ENCODE results near the gene ZNF598.

Gene ZNF598

DNA sequence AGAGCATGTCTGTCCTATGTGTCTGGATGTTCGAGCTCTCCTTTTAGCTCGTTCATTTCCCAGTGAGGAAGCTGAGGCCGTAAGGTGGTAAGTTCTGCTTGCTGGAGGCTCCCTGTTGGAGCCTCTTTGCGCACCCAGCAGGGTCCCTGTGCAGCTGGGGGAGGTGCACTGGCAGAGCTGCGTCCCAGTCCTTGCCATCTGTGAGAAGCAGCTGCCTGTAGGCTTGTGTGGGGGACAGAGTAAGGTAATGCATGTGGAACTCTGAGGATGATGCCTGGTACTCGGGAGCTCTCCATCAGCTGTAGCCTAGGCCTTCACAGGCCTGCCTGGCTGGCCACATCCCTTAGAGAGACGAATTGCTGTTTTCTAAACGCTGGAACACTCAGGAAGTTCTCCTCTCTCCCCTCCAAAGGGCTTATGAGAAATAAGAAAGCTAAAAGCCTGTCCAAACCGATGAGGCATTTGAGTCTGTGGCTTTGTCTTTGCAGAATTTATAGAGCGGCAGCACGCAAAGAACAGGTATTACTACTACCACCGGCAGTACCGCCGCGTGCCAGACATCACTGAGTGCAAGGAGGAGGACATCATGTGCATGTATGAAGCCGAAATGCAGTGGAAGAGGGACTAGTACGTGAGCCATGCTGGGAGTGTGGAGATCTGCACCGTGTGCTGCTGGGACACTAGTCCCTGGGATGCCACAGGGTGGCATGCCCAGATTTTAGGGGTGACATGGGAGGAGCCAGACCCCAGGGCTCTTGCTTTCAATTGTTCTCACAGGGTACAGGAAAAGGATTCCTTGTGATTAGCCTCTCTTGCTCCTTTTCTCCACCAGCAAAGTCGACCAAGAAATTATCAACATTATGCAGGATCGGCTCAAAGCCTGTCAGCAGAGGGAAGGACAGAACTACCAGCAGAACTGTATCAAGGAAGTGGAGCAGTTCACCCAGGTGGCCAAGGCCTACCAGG is 48.7 kb downstream of the ZNF598 start (continued):
- TF ChIP-seq ZNF549 (tag by site-specific recombination; IDR thresholded peaks at IDR 0.05) = no peak
- no peak for TF ChIP-seq ZNF19 (tag by site-specific recombination; IDR thresholded peaks at IDR 0.05; ENCODE audit: low read depth)
- peak; percentile 26 for TF ChIP-seq SP7 (tag by site-specific recombination; IDR thresholded peaks at IDR 0.05)
- TF ChIP-seq, protein P1, sequence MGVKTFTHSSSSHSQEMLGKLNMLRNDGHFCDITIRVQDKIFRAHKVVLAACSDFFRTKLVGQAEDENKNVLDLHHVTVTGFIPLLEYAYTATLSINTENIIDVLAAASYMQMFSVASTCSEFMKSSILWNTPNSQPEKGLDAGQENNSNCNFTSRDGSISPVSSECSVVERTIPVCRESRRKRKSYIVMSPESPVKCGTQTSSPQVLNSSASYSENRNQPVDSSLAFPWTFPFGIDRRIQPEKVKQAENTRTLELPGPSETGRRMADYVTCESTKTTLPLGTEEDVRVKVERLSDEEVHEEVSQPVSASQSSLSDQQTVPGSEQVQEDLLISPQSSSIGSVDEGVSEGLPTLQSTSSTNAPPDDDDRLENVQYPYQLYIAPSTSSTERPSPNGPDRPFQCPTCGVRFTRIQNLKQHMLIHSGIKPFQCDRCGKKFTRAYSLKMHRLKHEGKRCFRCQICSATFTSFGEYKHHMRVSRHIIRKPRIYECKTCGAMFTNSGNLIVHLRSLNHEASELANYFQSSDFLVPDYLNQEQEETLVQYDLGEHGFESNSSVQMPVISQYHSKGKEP (tag by site-specific recombination; IDR thresholded peaks at IDR 0.05) = peak; percentile 94
- TF ChIP-seq ZEB2 (tag by site-specific recombination; IDR thresholded peaks at IDR 0.05) = peak; percentile 82
- no peak for TF ChIP-seq ZNF626 (tag by site-specific recombination; IDR thresholded peaks at IDR 0.05)
- TF ChIP-seq, protein P2, sequence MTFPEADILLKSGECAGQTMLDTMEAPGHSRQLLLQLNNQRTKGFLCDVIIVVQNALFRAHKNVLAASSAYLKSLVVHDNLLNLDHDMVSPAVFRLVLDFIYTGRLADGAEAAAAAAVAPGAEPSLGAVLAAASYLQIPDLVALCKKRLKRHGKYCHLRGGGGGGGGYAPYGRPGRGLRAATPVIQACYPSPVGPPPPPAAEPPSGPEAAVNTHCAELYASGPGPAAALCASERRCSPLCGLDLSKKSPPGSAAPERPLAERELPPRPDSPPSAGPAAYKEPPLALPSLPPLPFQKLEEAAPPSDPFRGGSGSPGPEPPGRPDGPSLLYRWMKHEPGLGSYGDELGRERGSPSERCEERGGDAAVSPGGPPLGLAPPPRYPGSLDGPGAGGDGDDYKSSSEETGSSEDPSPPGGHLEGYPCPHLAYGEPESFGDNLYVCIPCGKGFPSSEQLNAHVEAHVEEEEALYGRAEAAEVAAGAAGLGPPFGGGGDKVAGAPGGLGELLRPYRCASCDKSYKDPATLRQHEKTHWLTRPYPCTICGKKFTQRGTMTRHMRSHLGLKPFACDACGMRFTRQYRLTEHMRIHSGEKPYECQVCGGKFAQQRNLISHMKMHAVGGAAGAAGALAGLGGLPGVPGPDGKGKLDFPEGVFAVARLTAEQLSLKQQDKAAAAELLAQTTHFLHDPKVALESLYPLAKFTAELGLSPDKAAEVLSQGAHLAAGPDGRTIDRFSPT (tag by site-specific recombination; IDR thresholded peaks at IDR 0.05) = peak; percentile 86
- no peak; the same call in 1 of the 2 replicates for TF ChIP-seq BCL11A (tag by site-specific recombination; IDR thresholded peaks at IDR 0.05; ENCODE audit: low read depth)
- peak; percentile 92 for TF ChIP-seq ZNF2 (tag by site-specific recombination; IDR thresholded peaks at IDR 0.05)
- TF ChIP-seq, protein P3, sequence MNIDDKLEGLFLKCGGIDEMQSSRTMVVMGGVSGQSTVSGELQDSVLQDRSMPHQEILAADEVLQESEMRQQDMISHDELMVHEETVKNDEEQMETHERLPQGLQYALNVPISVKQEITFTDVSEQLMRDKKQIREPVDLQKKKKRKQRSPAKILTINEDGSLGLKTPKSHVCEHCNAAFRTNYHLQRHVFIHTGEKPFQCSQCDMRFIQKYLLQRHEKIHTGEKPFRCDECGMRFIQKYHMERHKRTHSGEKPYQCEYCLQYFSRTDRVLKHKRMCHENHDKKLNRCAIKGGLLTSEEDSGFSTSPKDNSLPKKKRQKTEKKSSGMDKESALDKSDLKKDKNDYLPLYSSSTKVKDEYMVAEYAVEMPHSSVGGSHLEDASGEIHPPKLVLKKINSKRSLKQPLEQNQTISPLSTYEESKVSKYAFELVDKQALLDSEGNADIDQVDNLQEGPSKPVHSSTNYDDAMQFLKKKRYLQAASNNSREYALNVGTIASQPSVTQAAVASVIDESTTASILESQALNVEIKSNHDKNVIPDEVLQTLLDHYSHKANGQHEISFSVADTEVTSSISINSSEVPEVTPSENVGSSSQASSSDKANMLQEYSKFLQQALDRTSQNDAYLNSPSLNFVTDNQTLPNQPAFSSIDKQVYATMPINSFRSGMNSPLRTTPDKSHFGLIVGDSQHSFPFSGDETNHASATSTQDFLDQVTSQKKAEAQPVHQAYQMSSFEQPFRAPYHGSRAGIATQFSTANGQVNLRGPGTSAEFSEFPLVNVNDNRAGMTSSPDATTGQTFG (tag by site-specific recombination; IDR thresholded peaks at IDR 0.05; ENCODE audit: borderline replicate concordance) = no peak
- no peak for TF ChIP-seq ZSCAN23 (tag by site-specific recombination; IDR thresholded peaks at IDR 0.05)
- TF ChIP-seq ZFP37 (tag by site-specific recombination; IDR thresholded peaks at IDR 0.05) = peak; percentile 94
- no peak for TF ChIP-seq SALL2 (tag by site-specific recombination; IDR thresholded peaks at IDR 0.05; ENCODE audit: borderline replicate concordance)
- TF ChIP-seq ZBTB7A (tag by site-specific recombination; IDR thresholded peaks at IDR 0.05; ENCODE audit: low read depth) = no peak; the same call in 1 of the 2 replicates
- TF ChIP-seq ZNF571 (tag by site-specific recombination; IDR thresholded peaks at IDR 0.05) = no peak
- no peak for TF ChIP-seq TCF7L2 (IDR thresholded peaks at IDR 0.05; ENCODE audit: borderline replicate concordance, low read depth, low read length)
- TF ChIP-seq ZNF558 (tag by site-specific recombination; IDR thresholded peaks at IDR 0.05) = no peak
- TF ChIP-seq, protein P4, sequence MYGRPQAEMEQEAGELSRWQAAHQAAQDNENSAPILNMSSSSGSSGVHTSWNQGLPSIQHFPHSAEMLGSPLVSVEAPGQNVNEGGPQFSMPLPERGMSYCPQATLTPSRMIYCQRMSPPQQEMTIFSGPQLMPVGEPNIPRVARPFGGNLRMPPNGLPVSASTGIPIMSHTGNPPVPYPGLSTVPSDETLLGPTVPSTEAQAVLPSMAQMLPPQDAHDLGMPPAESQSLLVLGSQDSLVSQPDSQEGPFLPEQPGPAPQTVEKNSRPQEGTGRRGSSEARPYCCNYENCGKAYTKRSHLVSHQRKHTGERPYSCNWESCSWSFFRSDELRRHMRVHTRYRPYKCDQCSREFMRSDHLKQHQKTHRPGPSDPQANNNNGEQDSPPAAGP (tag by site-specific recombination; IDR thresholded peaks at IDR 0.05) = peak; percentile 17
- TF ChIP-seq ZNF16 (tag by site-specific recombination; IDR thresholded peaks at IDR 0.05; ENCODE audit: low read depth) = no peak
- TF ChIP-seq ZBTB20 (tag by site-specific recombination; IDR thresholded peaks at IDR 0.05) = peak; percentile 75
- TF ChIP-seq, protein P5, sequence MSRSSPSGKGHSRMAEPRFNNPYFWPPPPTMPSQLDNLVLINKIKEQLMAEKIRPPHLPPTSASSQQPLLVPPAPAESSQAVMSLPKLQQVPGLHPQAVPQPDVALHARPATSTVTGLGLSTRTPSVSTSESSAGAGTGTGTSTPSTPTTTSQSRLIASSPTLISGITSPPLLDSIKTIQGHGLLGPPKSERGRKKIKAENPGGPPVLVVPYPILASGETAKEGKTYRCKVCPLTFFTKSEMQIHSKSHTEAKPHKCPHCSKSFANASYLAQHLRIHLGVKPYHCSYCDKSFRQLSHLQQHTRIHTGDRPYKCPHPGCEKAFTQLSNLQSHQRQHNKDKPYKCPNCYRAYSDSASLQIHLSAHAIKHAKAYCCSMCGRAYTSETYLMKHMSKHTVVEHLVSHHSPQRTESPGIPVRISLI (tag by site-specific recombination; IDR thresholded peaks at IDR 0.05) = no peak
- TF ChIP-seq ZNF202 (tag by site-specific recombination; IDR thresholded peaks at IDR 0.05; ENCODE audit: borderline replicate concordance) = no peak
- TF ChIP-seq ZNF658 (tag by site-specific recombination; IDR thresholded peaks at IDR 0.05) = no peak
- TF ChIP-seq, protein P6, sequence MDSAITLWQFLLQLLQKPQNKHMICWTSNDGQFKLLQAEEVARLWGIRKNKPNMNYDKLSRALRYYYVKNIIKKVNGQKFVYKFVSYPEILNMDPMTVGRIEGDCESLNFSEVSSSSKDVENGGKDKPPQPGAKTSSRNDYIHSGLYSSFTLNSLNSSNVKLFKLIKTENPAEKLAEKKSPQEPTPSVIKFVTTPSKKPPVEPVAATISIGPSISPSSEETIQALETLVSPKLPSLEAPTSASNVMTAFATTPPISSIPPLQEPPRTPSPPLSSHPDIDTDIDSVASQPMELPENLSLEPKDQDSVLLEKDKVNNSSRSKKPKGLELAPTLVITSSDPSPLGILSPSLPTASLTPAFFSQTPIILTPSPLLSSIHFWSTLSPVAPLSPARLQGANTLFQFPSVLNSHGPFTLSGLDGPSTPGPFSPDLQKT (IDR thresholded peaks at IDR 0.05; ENCODE audit: borderline replicate concordance, low read depth, low read length) = no peak
- peak; percentile 99 for TF ChIP-seq ZNF341 (tag by site-specific recombination; IDR thresholded peaks at IDR 0.05; ENCODE audit: low read depth)
- TF ChIP-seq ZNF548 (tag by site-specific recombination; IDR thresholded peaks at IDR 0.05) = no peak
